ENCODE results near the gene CCDC157. TPM values are rescaled to one million over a fixed set of nuclear protein-coding genes. Genes with fewer than 3 reads are reported as not detected.

The CCDC157 gene
- total RNA-seq, 1 donor from 2014 or later: 3.7 TPM

GRCh38 chr22:30358541-30358940 is 1.7 kb downstream of the CCDC157 start:
- H3K27me3 ChIP-seq: no peaks in the 10 kb centered on the region
- Mint-ChIP-seq H3K4me3 (peak overlapping the region; percentile 94), H3K36me3 (no peaks in the 10 kb centered on the region), H3K4me1 (peaks cover 27% of the 10 kb centered on the region), H3K27me3 (ENCODE audit: insufficient read depth, low read depth) (peaks cover 2% of the 10 kb centered on the region), H3K9me3 (no peaks in the 10 kb centered on the region), H3K27ac (peak overlapping the region; percentile 30)
- no peak for DNase-seq (ENCODE audit: low spot score)
- no peak overlapping the region for H3K27ac ChIP-seq
- H2AFZ ChIP-seq (replicated peaks): no peak overlapping the region
- H3K9me3 ChIP-seq (ENCODE audit: low read depth): no peaks in the 10 kb centered on the region
- TF ChIP-seq, protein P1, sequence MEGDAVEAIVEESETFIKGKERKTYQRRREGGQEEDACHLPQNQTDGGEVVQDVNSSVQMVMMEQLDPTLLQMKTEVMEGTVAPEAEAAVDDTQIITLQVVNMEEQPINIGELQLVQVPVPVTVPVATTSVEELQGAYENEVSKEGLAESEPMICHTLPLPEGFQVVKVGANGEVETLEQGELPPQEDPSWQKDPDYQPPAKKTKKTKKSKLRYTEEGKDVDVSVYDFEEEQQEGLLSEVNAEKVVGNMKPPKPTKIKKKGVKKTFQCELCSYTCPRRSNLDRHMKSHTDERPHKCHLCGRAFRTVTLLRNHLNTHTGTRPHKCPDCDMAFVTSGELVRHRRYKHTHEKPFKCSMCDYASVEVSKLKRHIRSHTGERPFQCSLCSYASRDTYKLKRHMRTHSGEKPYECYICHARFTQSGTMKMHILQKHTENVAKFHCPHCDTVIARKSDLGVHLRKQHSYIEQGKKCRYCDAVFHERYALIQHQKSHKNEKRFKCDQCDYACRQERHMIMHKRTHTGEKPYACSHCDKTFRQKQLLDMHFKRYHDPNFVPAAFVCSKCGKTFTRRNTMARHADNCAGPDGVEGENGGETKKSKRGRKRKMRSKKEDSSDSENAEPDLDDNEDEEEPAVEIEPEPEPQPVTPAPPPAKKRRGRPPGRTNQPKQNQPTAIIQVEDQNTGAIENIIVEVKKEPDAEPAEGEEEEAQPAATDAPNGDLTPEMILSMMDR (IDR thresholded peaks at IDR 0.05): no peak
- TF ChIP-seq EZH2phosphoT487 (IDR thresholded peaks at IDR 0.05): no peak
- no peak for TF ChIP-seq EZH2 (IDR thresholded peaks at IDR 0.05)
- H3K4me2 ChIP-seq: no peak overlapping the region
- H3K4me3 ChIP-seq: no peak overlapping the region
- no peak overlapping the region for H3K9ac ChIP-seq
- H3K79me2 ChIP-seq (ENCODE audit: low read depth): peaks cover 30% of the 10 kb centered on the region
- peaks cover 8% of the 10 kb centered on the region for H3K4me1 ChIP-seq
- no peaks in the 10 kb centered on the region for H3F3A ChIP-seq (ENCODE audit: low read depth)
- no peaks in the 10 kb centered on the region for H3K36me3 ChIP-seq
- H4K20me1 ChIP-seq (ENCODE audit: low read depth): peaks cover 27% of the 10 kb centered on the region

DNA sequence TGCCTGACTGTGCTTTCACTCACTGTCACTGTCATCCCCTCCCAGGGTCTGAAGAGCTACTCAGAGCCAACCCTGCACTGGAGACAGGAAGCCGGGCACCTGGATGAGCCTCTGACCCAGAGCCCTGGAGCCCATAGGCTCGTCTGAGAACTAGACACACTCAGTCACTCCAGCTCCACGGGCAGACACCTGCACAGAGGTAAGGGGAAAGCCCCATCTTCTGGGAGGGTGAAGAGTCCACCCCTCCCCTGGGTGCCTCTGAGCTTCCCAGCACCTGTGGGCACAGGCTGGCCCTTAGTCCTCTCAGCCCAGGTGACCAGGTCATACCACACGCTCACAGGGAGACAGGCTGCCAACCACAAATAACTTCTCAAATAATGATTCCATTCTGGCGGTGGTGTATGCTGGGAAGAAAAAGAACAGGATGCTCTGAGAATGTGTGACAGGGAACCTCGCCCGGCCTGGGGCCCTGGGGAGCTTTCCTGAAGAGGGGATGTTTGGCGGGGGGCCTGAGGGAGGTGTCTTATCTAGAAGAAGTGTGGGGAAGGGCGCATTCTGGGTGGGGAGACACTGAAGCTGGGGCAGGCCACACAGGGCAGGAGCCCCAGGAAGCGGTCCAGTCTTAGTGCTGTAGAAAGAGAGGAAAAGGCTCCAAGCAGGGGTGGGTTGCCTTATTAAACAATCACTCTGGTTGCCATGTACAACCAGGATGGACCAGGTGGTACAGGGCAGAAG is 5.3 kb downstream of the CCDC157 start:
- Histone ChIP-seq H3K4me1 (no peaks in the 10 kb centered on the region), H3K9ac (no peak overlapping the region), H3K36me3 (no peaks in the 10 kb centered on the region), H2AFZ (replicated peaks) (no peak overlapping the region), H4K20me1 (ENCODE audit: low read depth) (no peaks in the 10 kb centered on the region), H3K9me3 (ENCODE audit: low read depth) (no peaks in the 10 kb centered on the region), H3K79me2 (ENCODE audit: low read depth) (no peaks in the 10 kb centered on the region), H3K4me3 (no peak overlapping the region), H3K4me2 (no peak overlapping the region), H3F3A (ENCODE audit: low read depth) (no peaks in the 10 kb centered on the region), H3K27ac (no peak overlapping the region), H3K27me3 (no peaks in the 10 kb centered on the region)
- H3K27ac Mint-ChIP-seq: no peak overlapping the region
- H3K27me3 Mint-ChIP-seq (ENCODE audit: insufficient read depth, low read depth): peaks cover 2% of the 10 kb centered on the region
- DNase-seq (ENCODE audit: low spot score): no peak
- no peaks in the 10 kb centered on the region for H3K9me3 Mint-ChIP-seq
- peaks cover 5% of the 10 kb centered on the region for H3K36me3 Mint-ChIP-seq
- H3K4me3 Mint-ChIP-seq: peak overlapping the region; percentile 35
- H3K4me1 Mint-ChIP-seq: peaks cover 12% of the 10 kb centered on the region
- TF ChIP-seq, protein P1 (IDR thresholded peaks at IDR 0.05): no peak
- TF ChIP-seq EZH2 (IDR thresholded peaks at IDR 0.05) (no peak), EZH2phosphoT487 (IDR thresholded peaks at IDR 0.05) (no peak)

GRCh38 chr22:30362651-30363281 is 6.0 kb downstream of the CCDC157 start:
- Mint-ChIP-seq H3K27ac (no peak overlapping the region), H3K4me3 (peak overlapping the region; percentile 5), H3K36me3 (peaks cover 5% of the 10 kb centered on the region), H3K27me3 (ENCODE audit: insufficient read depth, low read depth) (peaks cover 2% of the 10 kb centered on the region), H3K4me1 (peaks cover 9% of the 10 kb centered on the region), H3K9me3 (no peaks in the 10 kb centered on the region)
- no peak overlapping the region for H2AFZ ChIP-seq (replicated peaks)
- H3K4me1 ChIP-seq: no peaks in the 10 kb centered on the region
- no peak for DNase-seq (ENCODE audit: low spot score)
- no peak overlapping the region for H3K4me3 ChIP-seq
- no peak overlapping the region for H3K9ac ChIP-seq
- no peaks in the 10 kb centered on the region for H3K27me3 ChIP-seq
- H3F3A ChIP-seq (ENCODE audit: low read depth): no peaks in the 10 kb centered on the region
- no peaks in the 10 kb centered on the region for H3K79me2 ChIP-seq (ENCODE audit: low read depth)
- H3K9me3 ChIP-seq (ENCODE audit: low read depth): no peaks in the 10 kb centered on the region
- H3K4me2 ChIP-seq: no peak overlapping the region
- no peaks in the 10 kb centered on the region for H4K20me1 ChIP-seq (ENCODE audit: low read depth)
- H3K27ac ChIP-seq: no peak overlapping the region
- no peaks in the 10 kb centered on the region for H3K36me3 ChIP-seq
- TF ChIP-seq EZH2phosphoT487 (IDR thresholded peaks at IDR 0.05): no peak
- TF ChIP-seq, protein P1 (IDR thresholded peaks at IDR 0.05): no peak
- TF ChIP-seq EZH2 (IDR thresholded peaks at IDR 0.05): no peak

All from neural progenitor cell (in vitro differentiated cells).